ENCODE data around the gene PIGR.

PIGR gene

DNA sequence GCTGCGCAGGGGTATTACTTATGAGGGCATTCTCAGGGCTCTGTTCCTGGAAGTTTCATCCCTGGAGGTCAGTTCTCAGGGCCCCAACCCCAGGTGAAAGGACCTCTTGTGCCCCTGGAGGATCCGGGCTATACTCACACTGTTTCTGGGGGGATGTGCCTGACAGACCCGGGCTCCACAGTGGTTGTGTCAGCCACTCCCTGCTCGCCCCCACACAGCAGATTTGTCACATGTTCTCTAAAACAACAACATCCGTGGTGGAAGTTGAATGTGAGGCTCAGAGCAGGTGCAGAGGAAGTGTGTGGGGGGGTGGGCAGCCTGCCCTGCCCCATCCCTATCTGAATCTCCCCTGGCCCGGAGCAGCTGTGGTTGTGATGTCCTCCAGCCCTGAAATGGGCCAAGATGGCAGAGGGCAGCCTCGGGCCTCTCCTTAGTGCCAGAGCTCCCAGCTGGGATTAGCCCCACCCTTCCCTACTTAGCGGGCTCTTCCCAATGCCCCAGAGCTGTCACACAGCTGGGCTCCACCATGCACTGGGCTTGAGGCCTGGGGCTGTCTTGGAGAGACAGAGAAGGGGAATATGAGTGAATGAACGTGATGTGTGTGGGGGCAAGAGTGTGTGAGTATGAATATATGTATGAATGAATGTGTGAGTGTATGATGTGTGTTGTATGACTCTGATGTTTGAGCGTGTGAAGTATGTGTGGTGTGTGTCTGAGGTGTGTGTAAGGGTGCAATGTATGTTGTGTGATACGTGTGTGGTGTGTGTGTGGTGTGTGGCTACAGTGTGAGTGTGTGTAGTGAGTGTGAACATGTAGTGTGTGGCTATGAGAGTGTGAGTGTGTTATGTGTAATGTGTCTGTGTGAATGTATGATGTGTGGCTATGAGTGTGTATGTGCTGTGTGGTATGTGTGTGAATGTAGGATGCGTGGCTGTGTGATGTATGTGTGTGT, 23.0 kb downstream of the PIGR start:
- H3K4me1 Mint-ChIP-seq (ENCODE audit: low read depth in 2 of 2) = peaks cover 19% of the 10 kb centered on the region in 2 donors
- no peaks in the 10 kb centered on the region for H3K27me3 Mint-ChIP-seq
- H3K36me3 Mint-ChIP-seq (ENCODE audit: insufficient read depth) = peaks cover 5% of the 10 kb centered on the region
- peak; percentile 70 for ATAC-seq (replicated peaks)
- DNase-seq = peak; percentile 61 to 67 (median 65)
- no peak overlapping the region for H3K4me3 Mint-ChIP-seq
- no peak overlapping the region for H3K27ac Mint-ChIP-seq
- H3K9me3 Mint-ChIP-seq = no peaks in the 10 kb centered on the region

- H3K4me1 Mint-ChIP-seq (ENCODE audit: low read depth in 2 of 2) = peaks cover 25 to 27% of the 10 kb centered on the region in 2 donors
- H3K36me3 Mint-ChIP-seq (ENCODE audit: insufficient read depth) = peaks cover 12% of the 10 kb centered on the region
- H3K9me3 Mint-ChIP-seq = no peaks in the 10 kb centered on the region
- no peak overlapping the region for H3K4me3 Mint-ChIP-seq
- no peak for DNase-seq
- no peak for ATAC-seq (replicated peaks)
- H3K27ac Mint-ChIP-seq = no peak overlapping the region
- no peaks in the 10 kb centered on the region for H3K27me3 Mint-ChIP-seq
Observed at GRCh38 chr1:206922524-206922923, 23.7 kb downstream of the PIGR start.

DNA sequence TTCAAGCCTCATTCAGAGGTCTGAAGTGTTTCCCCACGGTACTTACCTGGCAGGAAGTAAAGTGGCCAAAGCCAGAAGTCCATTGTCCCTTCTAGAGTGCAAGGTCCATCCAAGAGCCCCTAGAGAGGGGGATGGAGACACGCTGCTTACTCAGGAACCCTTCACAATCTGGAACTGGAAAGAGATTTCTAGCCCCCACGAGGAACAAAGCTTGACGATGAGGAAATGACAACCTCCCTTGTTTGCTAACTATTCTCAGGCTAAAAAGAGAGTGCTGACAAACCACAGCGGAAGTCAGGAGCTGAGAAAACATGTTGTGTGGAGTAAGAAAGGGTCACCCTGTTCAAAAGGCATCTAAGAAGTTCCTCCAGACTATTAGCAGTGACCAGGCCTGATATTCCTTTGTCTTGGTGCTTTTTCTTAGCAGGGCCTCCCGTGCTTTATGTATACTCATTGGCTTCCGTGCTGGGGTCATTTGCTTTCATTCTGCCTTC, 24.4 kb downstream of the PIGR start, which contains the start of gene FCMR:
Gene FCMR, minus strand, starts transcription at position 170 of the 494 bp plus-strand sequence. Its CDS starts 87 bp downstream, at position 83.
- Mint-ChIP-seq H3K4me1 (ENCODE audit: low read depth in 2 of 2) (peaks cover 31 to 33% of the 10 kb centered on the region in 2 donors), H3K4me3 (no peak within 1 kb of the TSS), H3K36me3 (ENCODE audit: insufficient read depth) (peaks cover 18% of the 10 kb centered on the region), H3K9me3 (no peaks in the 10 kb centered on the region), H3K27ac (no peak within 1 kb of the TSS), H3K27me3 (no peaks in the 10 kb centered on the region)
- ATAC-seq (replicated peaks) (peak; percentile 44), DNase-seq (peak; percentile 39 to 49 (median 41))

GRCh38 chr1:206918076-206918475, 28.2 kb downstream of the PIGR start:
- Mint-ChIP-seq H3K9me3 (no peaks in the 10 kb centered on the region), H3K27ac (peak overlapping the region in 1 of 2 donors; percentile 71), H3K4me3 (no peak overlapping the region), H3K4me1 (ENCODE audit: low read depth in 2 of 2) (peaks cover 67 to 70% of the 10 kb centered on the region in 2 donors), H3K27me3 (no peaks in the 10 kb centered on the region), H3K36me3 (ENCODE audit: insufficient read depth) (peaks cover 46% of the 10 kb centered on the region)
- ATAC-seq (replicated peaks) (no peak), DNase-seq (no peak)

GRCh38 chr1:206916000-206916709, 30.1 kb downstream of the PIGR start:
- H3K4me3 Mint-ChIP-seq = no peak overlapping the region
- peaks cover 62% of the 10 kb centered on the region for H3K36me3 Mint-ChIP-seq (ENCODE audit: insufficient read depth)
- ATAC-seq (replicated peaks) (no peak), DNase-seq (no peak)
- H3K27ac Mint-ChIP-seq = peak overlapping the region in 1 of 2 donors; percentile 71
- H3K9me3 Mint-ChIP-seq = no peaks in the 10 kb centered on the region
- H3K27me3 Mint-ChIP-seq = no peaks in the 10 kb centered on the region
- H3K4me1 Mint-ChIP-seq (ENCODE audit: low read depth in 2 of 2) = peaks cover 81 to 88% of the 10 kb centered on the region in 2 donors

GRCh38 chr1:206915030-206915735, 31.1 kb downstream of the PIGR start:
- peaks cover 80 to 88% of the 10 kb centered on the region in 2 donors for H3K4me1 Mint-ChIP-seq (ENCODE audit: low read depth in 2 of 2)
- peaks cover 71% of the 10 kb centered on the region for H3K36me3 Mint-ChIP-seq (ENCODE audit: insufficient read depth)
- no peaks in the 10 kb centered on the region for H3K9me3 Mint-ChIP-seq
- no peak for ATAC-seq (replicated peaks)
- peak overlapping the region in 1 of 2 donors; percentile 71 for H3K27ac Mint-ChIP-seq
- no peak for DNase-seq
- H3K4me3 Mint-ChIP-seq = no peak overlapping the region
- no peaks in the 10 kb centered on the region for H3K27me3 Mint-ChIP-seq

GRCh38 chr1:206913766-206914537, 32.3 kb downstream of the PIGR start:
- Mint-ChIP-seq H3K4me3 (no peak overlapping the region), H3K27ac (peak overlapping the region in 1 of 2 donors; percentile 71), H3K9me3 (no peaks in the 10 kb centered on the region), H3K36me3 (ENCODE audit: insufficient read depth) (peaks cover 71% of the 10 kb centered on the region), H3K27me3 (no peaks in the 10 kb centered on the region), H3K4me1 (ENCODE audit: low read depth in 2 of 2) (peaks cover 78 to 85% of the 10 kb centered on the region in 2 donors)
- no peak for DNase-seq
- ATAC-seq (replicated peaks) = no peak

DNA sequence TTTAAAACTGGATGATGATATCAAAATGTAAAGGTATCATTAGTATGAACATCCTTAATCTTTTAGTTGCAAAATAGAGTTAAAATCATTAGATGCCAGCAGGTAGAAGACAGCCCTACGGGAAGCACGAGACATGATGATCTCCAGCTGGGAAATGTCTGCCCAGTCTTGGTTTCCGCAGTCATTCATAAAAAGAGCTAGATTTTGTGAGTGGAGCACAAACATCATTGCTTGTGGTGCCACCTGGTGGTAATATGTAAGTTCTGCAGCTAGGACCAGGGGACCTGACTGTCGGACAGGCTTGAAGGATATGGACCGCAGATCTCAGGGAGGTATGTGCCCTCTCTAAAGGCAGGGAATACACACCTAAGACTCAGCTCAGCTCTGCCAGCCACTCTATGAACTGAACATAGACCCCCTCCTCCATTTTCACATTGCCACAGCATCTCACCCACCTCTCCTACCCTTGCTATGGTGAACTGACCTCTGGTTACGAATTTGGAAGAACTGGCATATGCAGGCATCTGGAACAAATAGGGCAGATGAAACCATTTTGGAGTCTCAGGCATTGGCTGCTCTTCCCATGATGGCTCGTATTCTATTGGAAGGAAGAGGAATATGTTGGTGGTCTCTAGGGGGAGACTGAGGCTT, 33.7 kb downstream of the PIGR start:
- DNase-seq = peak; percentile 56 to 65 (median 61)
- Mint-ChIP-seq H3K4me3 (peak overlapping the region; percentile 30 to 50), H3K4me1 (ENCODE audit: low read depth in 2 of 2) (peaks cover 78 to 84% of the 10 kb centered on the region in 2 donors), H3K36me3 (ENCODE audit: insufficient read depth) (peaks cover 67% of the 10 kb centered on the region), H3K27me3 (no peaks in the 10 kb centered on the region), H3K27ac (peak overlapping the region in 1 of 2 donors; percentile 71), H3K9me3 (no peaks in the 10 kb centered on the region)
- ATAC-seq (replicated peaks) = peak; percentile 64

DNA sequence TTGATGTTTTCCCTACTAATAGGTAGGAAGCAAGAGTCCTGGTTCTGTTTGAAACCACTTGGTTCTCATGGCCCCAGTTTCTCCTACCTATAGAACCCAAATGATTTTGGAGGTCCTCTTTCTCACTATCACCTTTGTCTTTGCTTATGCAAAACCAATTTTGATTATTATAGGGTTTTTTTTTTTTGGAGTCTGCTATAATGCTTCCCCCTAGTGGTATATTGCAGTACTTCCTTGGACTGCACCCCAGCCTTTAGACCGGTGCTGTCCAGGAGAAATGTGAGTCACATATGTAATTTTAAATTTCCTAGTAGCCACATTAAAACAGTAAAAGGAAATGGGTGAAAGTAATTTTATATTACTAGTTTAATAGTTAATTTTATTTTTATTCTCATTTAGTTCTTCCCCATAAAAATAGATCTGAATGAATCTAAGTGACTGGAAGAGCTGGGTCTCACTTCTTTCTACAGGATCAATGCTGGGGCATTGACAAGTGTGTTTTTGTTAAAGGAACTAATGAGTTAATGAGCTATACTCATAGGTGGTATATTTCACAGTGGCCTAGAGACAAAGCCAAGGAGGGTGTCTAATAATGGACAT, 35.1 kb downstream of the PIGR start:
- Mint-ChIP-seq H3K4me1 (ENCODE audit: low read depth in 2 of 2) (peaks cover 67 to 76% of the 10 kb centered on the region in 2 donors), H3K4me3 (no peak overlapping the region), H3K36me3 (ENCODE audit: insufficient read depth) (peaks cover 61% of the 10 kb centered on the region), H3K27ac (peak overlapping the region; percentile 71 to 74), H3K27me3 (no peaks in the 10 kb centered on the region), H3K9me3 (no peaks in the 10 kb centered on the region)
- ATAC-seq (replicated peaks) (peak; percentile 50), DNase-seq (peak in 1 of 3 experiments; percentile 29)

DNA sequence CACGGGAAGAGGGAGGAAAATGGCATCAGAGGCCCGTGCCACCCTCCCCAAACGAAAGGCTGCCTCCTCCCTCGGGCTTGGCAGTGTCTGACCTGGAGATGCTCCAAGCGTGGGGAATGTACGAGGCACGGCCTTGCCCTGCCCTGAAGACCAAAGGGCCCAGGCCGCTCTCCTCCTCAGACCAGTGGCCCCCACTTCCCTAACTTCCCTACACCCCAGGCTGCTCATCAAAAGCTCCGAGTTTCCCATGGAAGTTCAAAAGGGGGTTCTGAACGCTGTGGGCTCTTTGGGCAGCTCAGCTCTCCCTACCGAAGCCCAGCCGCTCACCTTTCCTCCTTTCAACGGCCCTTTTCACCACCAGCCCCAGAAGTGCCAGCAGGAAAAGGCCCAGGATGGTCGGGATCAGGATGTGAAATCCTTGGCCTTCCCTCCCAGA, 36.4 kb downstream of the PIGR start:
- no peak for DNase-seq
- peak overlapping the region in 1 of 2 donors; percentile 74 for H3K27ac Mint-ChIP-seq
- ATAC-seq (replicated peaks) = no peak
- peak overlapping the region; percentile 34 to 43 for H3K4me3 Mint-ChIP-seq
- no peaks in the 10 kb centered on the region for H3K9me3 Mint-ChIP-seq
- peaks cover 60% of the 10 kb centered on the region for H3K36me3 Mint-ChIP-seq (ENCODE audit: insufficient read depth)
- peaks cover 65 to 76% of the 10 kb centered on the region in 2 donors for H3K4me1 Mint-ChIP-seq (ENCODE audit: low read depth in 2 of 2)
- no peaks in the 10 kb centered on the region for H3K27me3 Mint-ChIP-seq

- Mint-ChIP-seq H3K27me3 (no peaks in the 10 kb centered on the region), H3K4me3 (peak overlapping the region; percentile 25 to 58), H3K9me3 (no peaks in the 10 kb centered on the region), H3K4me1 (ENCODE audit: low read depth in 2 of 2) (peaks cover 65 to 75% of the 10 kb centered on the region in 2 donors), H3K36me3 (ENCODE audit: insufficient read depth) (peaks cover 63% of the 10 kb centered on the region), H3K27ac (no peak overlapping the region)
- ATAC-seq (replicated peaks) (peak; percentile 69), DNase-seq (peak in 1 of 3 experiments; percentile 29)
Observed at GRCh38 chr1:206909161-206909882, 36.9 kb downstream of the PIGR start.

Data from effector memory CD8-positive, alpha-beta T cell (primary cell).